SHP77 treated with DMSO at 0.1 percent for 48 hours (cell line): ENCODE data around the gene LYPD3.
A peak's percentile ranks its signal among the peaks of the same experiment; 100 is the strongest.

Experiments used
- DNase-seq: peaks from one replicate; lab custom pipeline; 2025; lab: John Stamatoyannopoulos, UW

The LYPD3 gene

GRCh38 chr19:43485951-43486350, 20.5 kb upstream of the LYPD3 start:
- no peak for DNase-seq

GRCh38 chr19:43483281-43483680, 17.9 kb upstream of the LYPD3 start:
- DNase-seq = no peak

GRCh38 chr19:43482193-43482592, 16.8 kb upstream of the LYPD3 start:
- no peak for DNase-seq

- DNase-seq = no peak
Measured at GRCh38 chr19:43481701-43482100, 16.3 kb upstream of the LYPD3 start.

- no peak for DNase-seq
Measured at GRCh38 chr19:43480574-43480973, 15.2 kb upstream of the LYPD3 start.

- DNase-seq = no peak
Measured at GRCh38 chr19:43479961-43480561, 14.7 kb upstream of the LYPD3 start.

- DNase-seq = no peak
Measured at GRCh38 chr19:43479226-43479625, 13.8 kb upstream of the LYPD3 start.

GRCh38 chr19:43478323-43478722, 12.9 kb upstream of the LYPD3 start:
- DNase-seq = no peak

- no peak for DNase-seq
Measured at GRCh38 chr19:43476606-43477005, 11.2 kb upstream of the LYPD3 start.

- DNase-seq = no peak
Measured at GRCh38 chr19:43474986-43475705, 9.7 kb upstream of the LYPD3 start.

- DNase-seq = no peak
Measured at GRCh38 chr19:43474487-43474886, 9.1 kb upstream of the LYPD3 start.

- DNase-seq = no peak
Measured at GRCh38 chr19:43471091-43471490, 5.7 kb upstream of the LYPD3 start.

- DNase-seq = no peak
Measured at GRCh38 chr19:43470288-43470687, 4.9 kb upstream of the LYPD3 start.

GRCh38 chr19:43469160-43469480, 3.7 kb upstream of the LYPD3 start:
- no peak for DNase-seq

GRCh38 chr19:43468354-43469159, 3.1 kb upstream of the LYPD3 start:
- DNase-seq = no peak

- no peak for DNase-seq
Measured at GRCh38 chr19:43467730-43468129, 2.3 kb upstream of the LYPD3 start.

- no peak for DNase-seq
Measured at GRCh38 chr19:43467276-43467675, 1.9 kb upstream of the LYPD3 start.

GRCh38 chr19:43466793-43467192, 1.4 kb upstream of the LYPD3 start:
- DNase-seq = no peak

GRCh38 chr19:43464134-43464775, 1.2 kb downstream of the LYPD3 start:
- no peak for DNase-seq

GRCh38 chr19:43463381-43464133, 1.9 kb downstream of the LYPD3 start:
- DNase-seq = peak; percentile 88

GRCh38 chr19:43462785-43463380, 2.5 kb downstream of the LYPD3 start:
- DNase-seq = no peak

GRCh38 chr19:43462383-43462782, 3.0 kb downstream of the LYPD3 start:
- no peak for DNase-seq
